HCT116 (cell line): ENCODE results near the gene DLST. TPM values are rescaled to one million over a fixed set of nuclear protein-coding genes. Genes with fewer than 3 reads are reported as not detected.

Source experiments
- ATAC-seq: fragments of 200-7000 bp; cut with Tn5 transposase; 2 replicates; pipeline ENCODE4 v1.9.1; 2020; ENCODE audit warnings: mild to moderate bottlenecking, moderate library complexity
- BruUV-seq: library from RNA; stranded (reverse); fragments of 400-500 nt; replicated peaks from 2 replicates; lab custom pipeline; 2021; lab: Mats Ljungman, UMichigan
- CTCF ChIA-PET: fragments of 300-600 bp; sonication (Branson Sonifier 250); formaldehyde crosslinking; loops from one replicate; lab custom pipeline; 2021; ENCODE audit warnings: antibody characterized with exemption; lab: Charles Lee
- POLR2A ChIA-PET: fragments of 300-600, 350-600 bp; sonication (Branson Sonifier 250); formaldehyde crosslinking; loops from one replicate; lab custom pipeline; 2021; ENCODE audit warnings: antibody characterized with exemption; lab: Charles Lee
- RAD21 ChIA-PET, 2 experiments: fragments of 300-600 bp; sonication (Branson Sonifier 250); formaldehyde crosslinking; loops; one replicate each; lab custom pipeline; 2023; ENCODE audit warnings: low total read pairs in 2 of 2; ENCODE audit not compliant: uncharacterized antibody in 2 of 2, unreplicated experiment in 2 of 2, low non-redundant PET in 1 of 2; lab: Charles Lee
- DNase-seq: peaks from one replicate; pipeline ENCODE4 v3.0.0-alpha.2; 2010; ENCODE audit warnings: low read depth, low spot score
- H2AFZ ChIP-seq: fragments of 200-600 bp; shearing (Covaris generic), sonication (generic); 2 replicates; pipeline ENCODE4 v1.6.1; 2017; ENCODE audit warnings: low read depth, mixed run types, mixed read lengths, antibody characterized with exemption, low read length; ENCODE audit not compliant: poor library complexity, severe bottlenecking
- H3K27ac ChIP-seq: 2 replicates; pipeline ENCODE4 v1.5.1; 2012; ENCODE audit warnings: low read depth, low read length
- H3K27me3 ChIP-seq: fragments of 200-600 bp; sonication (generic); 2 replicates; pipeline ENCODE4 v1.6.1; 2016; ENCODE audit warnings: mixed run types, low read length, mixed read lengths; ENCODE audit not compliant: insufficient read depth
- H3K36me3 ChIP-seq, 2 experiments: fragments of 200-500 bp in 1 of 2; fragments of 200-600 bp in 1 of 2; sonication (Bioruptor generic) in 1 of 2; sonication (generic) in 1 of 2; 2 replicates each; pipeline versions ENCODE4 v1.5.1 to v1.6.1; 2014 to 2016; ENCODE audit warnings: low read length in 2 of 2, inconsistent platforms in 1 of 2, mixed read lengths in 1 of 2, mixed run types in 1 of 2; ENCODE audit not compliant: insufficient read depth in 2 of 2, control insufficient read depth in 1 of 2
- H3K4me1 ChIP-seq, 2 experiments: fragments of 200-600 bp in 1 of 2; sonication (generic) in 1 of 2; 2 replicates each; pipeline versions ENCODE4 v1.5.1 to v1.6.1; 2012 to 2017; ENCODE audit warnings: low read length in 2 of 2, inconsistent platforms in 1 of 2, mild to moderate bottlenecking in 1 of 2, mixed read lengths in 1 of 2, mixed run types in 1 of 2, moderate library complexity in 1 of 2; ENCODE audit not compliant: insufficient read depth in 2 of 2, control insufficient read depth in 1 of 2
- H3K4me2 ChIP-seq: fragments of 200-600 bp; sonication (generic); 2 replicates; pipeline ENCODE4 v1.6.1; 2017; ENCODE audit warnings: mixed run types, low read length, mixed read lengths
- H3K4me3 ChIP-seq, 2 experiments: fragments of 200-600 bp in 1 of 2; sonication (generic) in 1 of 2; replicated peaks in 1 of 2; 2 replicates each; pipeline ENCODE4 v1.5.1; 2011 to 2016; ENCODE audit warnings: low read length in 2 of 2, control low read depth in 1 of 2, low read depth in 1 of 2, mild to moderate bottlenecking in 1 of 2, mixed read lengths in 1 of 2, mixed run types in 1 of 2
- H3K79me2 ChIP-seq: fragments of 200-600 bp; sonication (generic); 2 replicates; pipeline ENCODE4 v1.6.1; 2017; ENCODE audit warnings: mild to moderate bottlenecking, mixed run types, low read length, moderate library complexity, mixed read lengths; ENCODE audit not compliant: insufficient read depth
- H3K9ac ChIP-seq: fragments of 200-600 bp; sonication (generic); 2 replicates; pipeline ENCODE4 v1.6.1; 2016; ENCODE audit warnings: low read length, mixed read lengths
- H3K9me2 ChIP-seq: fragments of 200-600 bp; sonication (generic), shearing (Covaris generic); 2 replicates; pipeline ENCODE4 v1.6.1; 2017; ENCODE audit warnings: mixed run types, mild to moderate bottlenecking, moderate library complexity; ENCODE audit not compliant: insufficient read depth
- H3K9me3 ChIP-seq, 2 experiments: fragments of 200-500 bp in 1 of 2; fragments of 200-600 bp in 1 of 2; sonication (Bioruptor generic) in 1 of 2; sonication (generic) in 1 of 2; 2 replicates each; pipeline ENCODE4 v1.6.1; 2014 to 2017; ENCODE audit warnings: low read length in 2 of 2, mixed read lengths in 2 of 2, inconsistent platforms in 1 of 2, low read depth in 1 of 2, mild to moderate bottlenecking in 1 of 2, mixed run types in 1 of 2, moderate library complexity in 1 of 2; ENCODE audit not compliant: control insufficient read depth in 1 of 2, insufficient read depth in 1 of 2
- H4K20me1 ChIP-seq: fragments of 200-600 bp; sonication (generic), shearing (Covaris generic); 2 replicates; pipeline ENCODE4 v1.6.1; 2017; ENCODE audit warnings: mixed run types, mild to moderate bottlenecking, moderate library complexity; ENCODE audit not compliant: insufficient read depth
- CBX3 ChIP-seq: IDR thresholded peaks from 2 replicates; pipeline ENCODE4 v1.6.1; 2012; ENCODE audit warnings: low read depth
- CEBPB ChIP-seq: IDR thresholded peaks from 2 replicates; pipeline ENCODE4 v1.6.1; 2012; ENCODE audit warnings: low read depth
- CTCF ChIP-seq, 3 experiments: fragments of 200-600 bp in 1 of 3; sonication (generic) in 1 of 3; IDR thresholded peaks in 2 of 3; conservative IDR thresholded peaks in 1 of 3; 2 replicates each; pipeline ENCODE4 v1.5.1; 2012 to 2017; ENCODE audit warnings: low read depth in 2 of 3, low read length in 2 of 3, antibody characterized with exemption in 1 of 3, borderline replicate concordance in 1 of 3, control low read depth in 1 of 3, mild to moderate bottlenecking in 1 of 3, mixed read lengths in 1 of 3, mixed run types in 1 of 3, moderate library complexity in 1 of 3; ENCODE audit not compliant: insufficient read depth in 1 of 3
- EGR1 ChIP-seq: IDR thresholded peaks from 2 replicates; pipeline ENCODE4 v1.6.1; 2012; ENCODE audit warnings: low read depth
- FOSL1 ChIP-seq: IDR thresholded peaks from 2 replicates; pipeline ENCODE4 v1.6.1; 2012; ENCODE audit warnings: low read depth
- JUND ChIP-seq: IDR thresholded peaks from 2 replicates; pipeline ENCODE4 v1.6.1; 2012
- POLR2AphosphoS5 ChIP-seq: IDR thresholded peaks from 2 replicates; pipeline ENCODE4 v1.6.1; 2011; ENCODE audit warnings: mild to moderate bottlenecking, low read depth, low read length, moderate library complexity
- SRF ChIP-seq: IDR thresholded peaks from 2 replicates; pipeline ENCODE4 v1.6.1; 2012; ENCODE audit warnings: low read depth
- intact Hi-C: fragments of 100-400 bp; cut with micrococcal nuclease; formaldehyde crosslinking; loops from 2 replicates; pipeline ENCODE4 v1.10.0; 2022
- total RNA-seq: library from RNA; stranded (reverse); gene quantifications from one replicate; pipeline ENCODE4 v1.2.1, GENCODE V29; 2021; ENCODE audit not compliant: unreplicated experiment
- TF ChIP-seq, protein P1 (sequence below): IDR thresholded peaks from 2 replicates; pipeline ENCODE4 v1.6.1; 2011; ENCODE audit warnings: mild to moderate bottlenecking, low read length, moderate library complexity; ENCODE audit not compliant: insufficient replicate concordance; ENCODE audit errors: extremely low read depth

Gene DLST
- total RNA-seq, 1 experiment from 2014 or later: 101 TPM

DNA sequence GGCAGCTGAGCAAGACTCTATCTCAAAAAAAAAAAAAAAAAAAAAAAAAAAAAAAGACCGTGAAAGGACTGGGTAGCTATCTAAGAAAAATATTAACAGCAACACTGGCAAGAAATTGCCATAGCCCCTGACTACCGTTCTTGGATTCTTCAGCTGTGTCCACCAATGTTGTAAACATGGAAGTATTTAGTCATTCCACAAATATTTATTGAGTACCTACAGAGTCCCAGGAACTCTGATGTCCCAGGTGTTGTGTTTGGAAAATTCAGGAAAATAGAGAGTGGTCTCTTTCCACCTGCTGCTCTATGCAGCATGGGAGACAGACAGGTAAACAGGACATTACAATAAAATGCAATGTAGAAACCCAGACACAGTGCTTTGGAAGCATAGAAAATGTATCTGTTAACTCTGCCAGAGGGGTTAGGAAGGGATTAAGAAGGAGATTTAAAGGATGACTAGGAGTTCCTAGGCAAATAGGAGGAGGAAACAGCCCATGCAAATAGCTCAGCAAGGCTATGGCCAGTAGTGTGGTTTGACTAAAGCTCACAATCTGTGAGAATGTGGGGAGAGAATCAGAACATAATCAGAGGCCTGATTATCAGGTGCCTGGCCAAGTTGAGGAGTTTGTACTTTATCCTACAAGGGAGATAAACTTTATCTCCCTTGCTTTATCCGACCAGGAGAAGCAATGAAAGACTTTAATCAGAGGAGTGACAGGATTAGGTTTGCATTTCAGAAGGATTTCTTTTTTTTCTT lies 2.1 kb upstream of the DLST start:
- intact Hi-C loops: no loop called here
- H2AFZ ChIP-seq: no peak overlapping the region
- ATAC-seq: no peak

More for the DNA sequence above, 2.1 kb upstream of the DLST start:
- H3K79me2 ChIP-seq: peaks cover 29% of the 10 kb centered on the region
- H3K4me2 ChIP-seq: no peak overlapping the region
- CTCF ChIA-PET: interaction anchor here (1.7 to 5.3 kb wide), 2 partner anchors 19 to 26 kb away, joined by 8 to 27 read pairs; no protein-coding TSS in a partner anchor
- peaks cover 3 to 7% of the 10 kb centered on the region in 2 experiments; a peak in 1 of 4 replicates for H3K36me3 ChIP-seq
- H3K27ac ChIP-seq: no peak overlapping the region
- H4K20me1 ChIP-seq: peaks cover 6% of the 10 kb centered on the region; the same call in 1 of the 2 replicates
- no peak for DNase-seq
- H3K4me1 ChIP-seq: peaks cover 16 to 17% of the 10 kb centered on the region in 2 experiments
- H3K9ac ChIP-seq: no peak overlapping the region
- POLR2A ChIA-PET: interaction anchor here (0.7 kb wide), 1 partner anchor 9 kb away, joined by 3 read pairs; no protein-coding TSS in a partner anchor
- TF ChIP-seq JUND (no peak), POLR2AphosphoS5 (no peak), EGR1 (no peak), CBX3 (no peak), SRF (no peak), FOSL1 (no peak), CTCF (IDR thresholded peaks at IDR 0.05 in 2 of 3, conservative IDR thresholded peaks at IDR 0.05 in 1 of 3; ENCODE audit: borderline replicate concordance in 1 of 3, insufficient read depth in 1 of 3, low read depth in 2 of 3, low read length in 2 of 3) (no peak), CEBPB (no peak)
- TF ChIP-seq, protein P1, sequence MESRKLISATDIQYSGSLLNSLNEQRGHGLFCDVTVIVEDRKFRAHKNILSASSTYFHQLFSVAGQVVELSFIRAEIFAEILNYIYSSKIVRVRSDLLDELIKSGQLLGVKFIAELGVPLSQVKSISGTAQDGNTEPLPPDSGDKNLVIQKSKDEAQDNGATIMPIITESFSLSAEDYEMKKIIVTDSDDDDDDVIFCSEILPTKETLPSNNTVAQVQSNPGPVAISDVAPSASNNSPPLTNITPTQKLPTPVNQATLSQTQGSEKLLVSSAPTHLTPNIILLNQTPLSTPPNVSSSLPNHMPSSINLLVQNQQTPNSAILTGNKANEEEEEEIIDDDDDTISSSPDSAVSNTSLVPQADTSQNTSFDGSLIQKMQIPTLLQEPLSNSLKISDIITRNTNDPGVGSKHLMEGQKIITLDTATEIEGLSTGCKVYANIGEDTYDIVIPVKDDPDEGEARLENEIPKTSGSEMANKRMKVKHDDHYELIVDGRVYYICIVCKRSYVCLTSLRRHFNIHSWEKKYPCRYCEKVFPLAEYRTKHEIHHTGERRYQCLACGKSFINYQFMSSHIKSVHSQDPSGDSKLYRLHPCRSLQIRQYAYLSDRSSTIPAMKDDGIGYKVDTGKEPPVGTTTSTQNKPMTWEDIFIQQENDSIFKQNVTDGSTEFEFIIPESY: no peak
- TF ChIP-seq, all 23 proteins: peak for 0
- RAD21 ChIA-PET: interaction anchor here (0.6 to 0.7 kb wide), 3 partner anchors 41 to 284 kb away, joined by 4 to 5 read pairs (median 4); no protein-coding TSS in a partner anchor
- no TSS peak for BruUV-seq
- H3K9me3 ChIP-seq: no peaks in the 10 kb centered on the region
- no peaks in the 10 kb centered on the region for H3K27me3 ChIP-seq
- H3K9me2 ChIP-seq: no peaks in the 10 kb centered on the region
- no peak overlapping the region for H3K4me3 ChIP-seq
